Heart left ventricle (tissue), 13 donors: ENCODE results near the gene OR51S1.

ENCODE experiments used
- CTCF ChIP-seq, 12 donors: fragments of 200-600 bp; sonication (generic) in 4 of 12; IDR thresholded peaks; one replicate each; pipeline versions ENCODE4 v1.5.0 to v1.8.0; 2018 to 2022; ENCODE audit warnings: antibody characterized with exemption in 12 of 12, mild to moderate bottlenecking in 5 of 12
- POLR2A ChIP-seq, 2 donors: fragments of 450-650 bp; IDR thresholded peaks; one replicate each; pipeline ENCODE4 v1.6.1; 2017; ENCODE audit warnings: antibody characterized with exemption in 2 of 2, mild to moderate bottlenecking in 2 of 2, moderate library complexity in 2 of 2
- donor health status: ischemic (EF 13 %, LVEDD 7.1; RV severe dilation, severe dysfunction).
- donor health status: DM: no; HTN: yes; CAD: no.
- donor health status: DM: no; HTN: no; CAD: no.
- donor health status: ischemic (EF 25% LVEDD 6.9; RV normal size, moderate dysfunction).
- donor health status: ischemic (EF 25% LVEDD 5.7; RV mildly dilated, moderate dysfunction).
- donor health status: ischemic (EF 35%, LVEDD 5.7; RV mildly dilated, moderate dysfunction).
- donor health status: nonischemic (EF 11% LVEDD 7.7; RV severe dilation, severe dysfunction).
- donor health status: DM: yes; HTN: yes; CAD: no.
- donor health status: PGD.
- donor health status: ischemic (EF 29% LVEDD 5.4; RV normal size, mild dysfunction).
- donor health status: nonischemic (EF 23%, LVEDD 6.1; RV moderate dilation, normal function).

- TF ChIP-seq CTCF (IDR thresholded peaks at IDR 0.05) = no peak
- no peak for TF ChIP-seq POLR2A (IDR thresholded peaks at IDR 0.05)
Observed at GRCh38 chr11:4825132-4825531, 23.9 kb downstream of the OR51S1 start.
